Measurements from ENCODE around the gene RNGTT. TPM values are rescaled to one million over a fixed set of nuclear protein-coding genes. Genes with fewer than 3 reads are reported as not detected.

The RNGTT gene
- total RNA-seq, 2 experiments from 2014 or later, result 20.4 to 23.5 TPM

DNA sequence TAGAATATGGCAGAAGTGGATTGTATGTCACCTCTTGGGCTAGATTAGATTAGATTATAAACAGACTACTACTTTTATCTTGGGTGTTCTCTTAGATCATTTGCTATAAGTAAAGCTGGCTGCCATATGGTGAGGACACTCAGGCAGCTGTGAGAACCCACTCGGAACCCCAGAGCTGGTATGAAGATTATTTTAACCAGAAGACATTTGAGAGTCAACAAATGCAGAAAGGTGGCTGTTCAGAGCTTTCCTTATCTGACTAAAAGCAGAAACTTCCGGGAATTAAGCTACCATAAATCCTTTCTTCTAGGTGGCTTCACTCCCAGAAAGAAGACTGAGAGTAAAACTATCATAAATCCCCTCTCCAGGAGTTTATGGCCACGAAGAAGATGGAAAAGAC lies 91.9 kb downstream of the RNGTT start:
- ChIA-PET CTCF (interaction anchor here (0.5 to 2.8 kb wide), 13 partner anchors 8 to 1478 kb away, joined by 3 to 11 read pairs (median 5); partner anchors contain the start of gene RNGTT), POLR2A (interaction anchor here (0.5 to 0.9 kb wide), 2 partner anchors 92 to 288 kb away, joined by 3 read pairs; partner anchors contain the start of gene RNGTT)
- no peak for DNase-seq

DNA sequence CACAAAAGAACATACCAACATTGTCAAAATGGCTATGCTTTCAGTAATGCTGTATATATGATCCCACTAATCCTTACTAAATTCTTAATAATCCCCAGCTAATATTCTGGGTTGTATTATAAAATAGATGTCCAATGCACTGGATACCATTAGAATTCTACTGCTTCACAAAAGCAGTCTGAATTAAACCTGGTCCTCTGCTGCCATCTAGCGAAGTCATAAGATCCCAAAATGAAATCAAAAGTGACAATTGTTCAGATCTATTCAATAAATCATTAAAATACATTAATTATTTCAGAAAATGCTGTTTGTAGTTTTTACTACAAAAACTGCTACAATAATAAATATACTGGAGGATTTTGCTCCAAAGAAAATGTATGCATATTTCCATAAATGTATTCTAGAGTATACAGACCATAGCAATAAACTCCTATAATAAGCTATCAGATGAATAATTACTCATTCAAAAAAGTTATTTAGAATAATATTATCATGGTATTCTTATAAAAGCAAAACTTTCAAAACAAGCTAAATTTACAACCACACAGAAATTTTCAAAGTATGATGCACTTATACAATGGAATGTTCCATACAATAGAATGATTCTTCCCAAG lies 92.6 kb downstream of the RNGTT start:
- ChIA-PET POLR2A (interaction anchor here (0.9 kb wide), 1 partner anchor 93 kb away, joined by 3 read pairs; the partner anchor contains the start of gene RNGTT), CTCF (interaction anchor here (0.5 to 2.8 kb wide), 14 partner anchors 9 to 1478 kb away, joined by 3 to 11 read pairs (median 4); partner anchors contain the start of gene RNGTT)
- no peak for ATAC-seq
- DNase-seq, result peak; percentile 59
- Mint-ChIP-seq H3K27ac (no peak overlapping the region), H3K9me3 (ENCODE audit: insufficient read depth) (no peaks in the 10 kb centered on the region), H3K4me1 (ENCODE audit: low read depth) (peaks cover 9% of the 10 kb centered on the region), H3K36me3 (ENCODE audit: low read depth) (peaks cover 9% of the 10 kb centered on the region), H3K27me3 (ENCODE audit: low read depth) (no peaks in the 10 kb centered on the region), H3K4me3 (no peak overlapping the region)

More for the DNA sequence above, 91.9 kb downstream of the RNGTT start:
- ATAC-seq, result no peak
- H3K27me3 Mint-ChIP-seq (ENCODE audit: low read depth), result no peaks in the 10 kb centered on the region
- H3K4me1 Mint-ChIP-seq (ENCODE audit: low read depth), result peaks cover 4% of the 10 kb centered on the region
- H3K4me3 Mint-ChIP-seq, result no peak overlapping the region
- no peaks in the 10 kb centered on the region for H3K9me3 Mint-ChIP-seq (ENCODE audit: insufficient read depth)
- H3K36me3 Mint-ChIP-seq (ENCODE audit: low read depth), result peaks cover 4% of the 10 kb centered on the region
- no peak overlapping the region for H3K27ac Mint-ChIP-seq

DNA sequence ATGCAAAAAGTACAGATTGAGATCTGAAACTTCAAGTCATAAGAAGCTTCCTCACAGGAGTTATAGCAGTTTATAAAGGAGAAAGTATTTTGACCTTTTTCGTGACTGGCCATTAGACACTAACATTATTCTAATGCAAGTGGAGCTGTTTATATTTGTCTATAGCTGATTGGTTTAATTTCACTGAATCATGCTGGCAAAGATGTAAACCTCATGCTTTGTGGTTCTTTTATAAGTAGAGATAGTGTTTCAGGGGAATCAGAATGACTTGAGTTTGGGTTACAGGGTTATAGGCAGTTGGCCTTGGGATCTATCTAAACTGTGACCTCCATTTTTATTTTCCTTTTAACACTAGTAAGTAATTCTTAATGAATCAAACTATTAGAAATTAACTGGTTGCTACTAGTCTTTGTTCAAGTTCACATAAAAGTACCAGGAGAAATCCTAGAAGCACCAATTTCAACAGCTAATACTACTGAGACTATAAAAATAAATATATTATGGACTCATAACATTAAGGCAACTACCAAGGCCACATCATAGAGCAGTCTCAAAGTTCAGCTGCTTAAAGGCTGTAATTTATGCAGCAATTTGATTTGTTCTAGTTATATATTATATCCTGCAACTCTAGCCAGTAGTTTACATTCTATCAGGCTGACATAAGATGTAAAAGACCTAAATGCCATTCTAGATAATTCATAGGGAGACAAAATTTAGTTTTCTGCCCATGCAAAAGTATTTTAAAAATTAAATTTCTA lies 94.0 kb downstream of the RNGTT start:
- Mint-ChIP-seq H3K9me3 (ENCODE audit: insufficient read depth) (no peaks in the 10 kb centered on the region), H3K27ac (no peak overlapping the region), H3K4me3 (no peak overlapping the region), H3K36me3 (ENCODE audit: low read depth) (peaks cover 15% of the 10 kb centered on the region), H3K4me1 (ENCODE audit: low read depth) (peaks cover 14% of the 10 kb centered on the region), H3K27me3 (ENCODE audit: low read depth) (no peaks in the 10 kb centered on the region)
- DNase-seq, result no peak
- ChIA-PET POLR2A (no interaction called here), CTCF (interaction anchor here (0.7 to 2.8 kb wide), 5 partner anchors 30 to 1038 kb away, joined by 3 to 11 read pairs (median 4); no protein-coding TSS in a partner anchor)
- no peak for ATAC-seq

DNA sequence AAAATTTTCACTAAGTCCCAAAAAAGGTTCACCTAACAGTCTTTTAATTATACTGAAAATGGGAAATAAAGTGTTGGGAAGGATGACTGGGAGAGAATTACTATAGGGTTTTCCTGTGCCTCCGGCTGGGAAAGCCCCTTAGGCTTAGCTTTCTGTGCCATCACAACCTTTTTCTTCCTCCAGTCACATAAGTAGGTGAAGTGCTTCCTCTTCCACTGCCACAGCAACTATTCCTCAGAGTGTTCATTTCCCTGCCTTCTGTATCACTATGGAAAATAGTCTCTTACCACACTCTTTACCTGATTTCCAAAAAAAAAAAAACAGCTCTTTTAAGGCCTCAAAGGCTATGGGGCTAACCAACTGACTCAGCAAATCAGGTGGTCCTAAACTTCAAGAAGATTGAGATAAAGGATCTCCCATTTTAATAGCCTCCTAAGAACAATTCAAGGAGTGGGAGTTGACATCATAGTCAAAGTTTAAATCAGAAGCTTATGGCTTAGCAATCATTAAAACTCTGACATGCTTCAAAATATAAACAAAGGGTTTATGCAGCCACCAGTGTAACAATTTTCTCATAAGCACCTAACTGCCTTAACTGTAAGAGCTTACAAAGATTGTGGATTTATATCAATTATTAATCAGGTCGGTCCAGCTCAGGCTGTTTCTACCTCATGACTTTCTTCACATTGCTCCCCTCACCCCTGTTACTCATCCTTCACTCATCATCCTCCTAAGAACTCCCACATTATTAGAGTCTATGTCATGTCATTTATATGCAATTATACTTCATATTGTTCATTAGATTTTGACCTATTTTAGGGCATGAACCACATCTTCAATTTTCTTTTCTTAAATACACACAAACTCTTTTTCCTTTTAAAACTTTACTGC lies 95.3 kb downstream of the RNGTT start:
- no peaks in the 10 kb centered on the region for H3K27me3 Mint-ChIP-seq (ENCODE audit: low read depth)
- ChIA-PET POLR2A (no interaction called here), CTCF (interaction anchor here (1.1 to 2.1 kb wide), 4 partner anchors 9 to 937 kb away, joined by 3 to 7 read pairs (median 4); no protein-coding TSS in a partner anchor)
- H3K4me3 Mint-ChIP-seq, result no peak overlapping the region
- ATAC-seq, result no peak
- DNase-seq, result no peak
- peaks cover 20% of the 10 kb centered on the region for H3K36me3 Mint-ChIP-seq (ENCODE audit: low read depth)
- no peaks in the 10 kb centered on the region for H3K9me3 Mint-ChIP-seq (ENCODE audit: insufficient read depth)
- peaks cover 15% of the 10 kb centered on the region for H3K4me1 Mint-ChIP-seq (ENCODE audit: low read depth)
- no peak overlapping the region for H3K27ac Mint-ChIP-seq

DNA sequence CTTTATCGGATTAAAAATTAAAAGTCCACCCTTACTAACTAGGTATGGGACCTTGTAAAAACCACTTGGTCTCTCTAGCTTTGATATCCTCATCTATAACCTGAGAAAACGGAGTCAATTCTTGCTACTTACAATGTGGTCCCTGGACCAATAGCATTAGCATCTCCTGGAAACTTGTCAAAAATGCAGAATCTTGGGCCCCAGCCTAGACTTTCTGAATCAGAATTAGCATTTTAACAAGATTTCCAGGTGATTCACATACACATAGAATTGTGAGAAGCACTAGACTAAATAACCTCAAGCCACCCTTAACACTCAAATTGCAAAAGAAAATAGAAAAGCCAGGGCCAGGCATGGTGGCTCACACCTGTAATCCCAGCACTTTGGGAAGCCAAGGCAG lies 96.6 kb downstream of the RNGTT start:
- CTCF ChIA-PET, result interaction anchor here (1.1 to 2.1 kb wide), 3 partner anchors 10 to 936 kb away, joined by 3 to 7 read pairs (median 5); no protein-coding TSS in a partner anchor
- POLR2A ChIA-PET, result no interaction called here
- Mint-ChIP-seq H3K27me3 (ENCODE audit: low read depth) (no peaks in the 10 kb centered on the region), H3K9me3 (ENCODE audit: insufficient read depth) (no peaks in the 10 kb centered on the region), H3K36me3 (ENCODE audit: low read depth) (peaks cover 23% of the 10 kb centered on the region), H3K4me1 (ENCODE audit: low read depth) (peaks cover 15% of the 10 kb centered on the region), H3K27ac (no peak overlapping the region), H3K4me3 (no peak overlapping the region)
- DNase-seq (no peak), ATAC-seq (no peak)

DNA sequence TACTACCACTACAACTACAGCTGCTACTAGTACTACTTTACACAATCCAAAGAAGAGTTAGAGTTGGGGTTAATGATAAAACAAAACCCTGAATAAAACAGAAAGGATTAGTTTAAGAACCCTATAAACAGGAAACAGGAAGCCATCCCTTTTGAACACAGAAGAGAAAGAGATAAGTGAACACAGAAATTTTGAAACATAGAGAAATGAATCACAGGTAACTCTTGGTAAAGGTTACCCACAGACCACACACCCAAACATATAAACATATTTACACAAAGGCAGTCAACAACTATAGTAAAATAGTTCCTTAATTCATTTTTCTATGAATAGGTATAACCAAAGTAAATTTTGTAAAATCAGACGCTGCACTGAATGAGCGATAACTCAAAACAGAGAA lies 98.1 kb downstream of the RNGTT start:
- ChIA-PET POLR2A (interaction anchor here (0.6 kb wide), 1 partner anchor 698 kb away, joined by 3 read pairs; no protein-coding TSS in a partner anchor), CTCF (interaction anchor here (1.1 kb wide), 1 partner anchor 1472 kb away, joined by 3 read pairs; no protein-coding TSS in a partner anchor)
- H3K9me3 Mint-ChIP-seq (ENCODE audit: insufficient read depth), result no peaks in the 10 kb centered on the region
- H3K4me3 Mint-ChIP-seq, result no peak overlapping the region
- ATAC-seq, result no peak
- H3K36me3 Mint-ChIP-seq (ENCODE audit: low read depth), result peaks cover 23% of the 10 kb centered on the region
- peaks cover 15% of the 10 kb centered on the region for H3K4me1 Mint-ChIP-seq (ENCODE audit: low read depth)
- no peaks in the 10 kb centered on the region for H3K27me3 Mint-ChIP-seq (ENCODE audit: low read depth)
- DNase-seq, result no peak
- H3K27ac Mint-ChIP-seq, result no peak overlapping the region

DNA sequence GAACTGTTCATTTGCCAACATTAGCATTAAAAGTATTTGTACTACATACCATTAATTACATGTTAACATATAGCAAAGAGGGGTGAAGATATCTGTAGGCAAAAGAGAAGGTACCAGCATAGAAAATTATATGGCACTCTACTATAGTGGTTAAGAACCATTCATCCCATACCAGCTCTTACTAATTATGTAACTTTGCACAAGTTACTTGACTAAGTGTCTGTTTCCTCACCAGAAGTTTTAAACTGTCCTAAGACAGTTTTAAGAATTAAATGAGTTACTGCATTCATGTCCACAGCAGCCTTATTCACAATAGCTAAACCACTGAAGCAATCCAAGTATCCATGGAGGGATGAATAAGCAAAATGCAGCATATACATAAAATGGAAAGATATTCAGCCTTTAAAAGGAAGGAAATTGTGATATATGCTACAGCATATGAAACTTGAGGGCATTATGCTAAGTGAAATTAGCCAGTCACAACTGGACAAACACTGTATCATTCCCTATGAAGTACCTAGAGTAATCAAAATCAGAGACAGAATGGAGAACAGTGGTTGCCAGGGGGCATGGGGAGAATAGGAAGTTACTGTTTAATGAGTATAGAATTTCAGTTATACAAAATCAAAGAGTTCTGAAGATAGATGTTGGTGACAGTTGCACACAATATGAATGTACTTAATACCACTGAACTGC lies 98.9 kb downstream of the RNGTT start:
- no peak overlapping the region for H3K4me3 Mint-ChIP-seq
- no peak for DNase-seq
- H3K36me3 Mint-ChIP-seq (ENCODE audit: low read depth), result peaks cover 23% of the 10 kb centered on the region
- ChIA-PET POLR2A (no interaction called here), CTCF (interaction anchor here (0.8 to 1.1 kb wide), 2 partner anchors 1033 to 1471 kb away, joined by 3 read pairs; no protein-coding TSS in a partner anchor)
- no peak for ATAC-seq
- peaks cover 15% of the 10 kb centered on the region for H3K4me1 Mint-ChIP-seq (ENCODE audit: low read depth)
- no peaks in the 10 kb centered on the region for H3K27me3 Mint-ChIP-seq (ENCODE audit: low read depth)
- H3K27ac Mint-ChIP-seq, result no peak overlapping the region
- H3K9me3 Mint-ChIP-seq (ENCODE audit: insufficient read depth), result no peaks in the 10 kb centered on the region

DNA sequence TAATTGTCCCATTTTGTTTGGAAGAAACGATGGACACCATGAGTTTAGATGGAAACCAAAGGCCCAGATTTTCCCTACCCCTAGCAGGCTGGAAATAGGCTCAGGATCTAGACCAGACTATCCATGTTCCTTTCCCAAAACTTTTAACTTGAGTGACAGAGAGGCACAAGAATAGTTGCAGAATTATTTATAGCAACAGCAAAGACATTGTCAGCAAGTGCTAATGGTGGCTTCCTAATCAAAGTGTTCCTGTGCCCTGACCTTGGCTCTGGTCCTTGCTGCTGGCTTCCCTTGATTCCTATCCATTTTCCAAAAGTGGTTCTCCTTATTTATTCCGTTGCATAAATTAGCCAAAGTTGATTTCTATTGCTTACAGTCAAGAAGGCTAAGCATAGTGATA lies 103.1 kb downstream of the RNGTT start:
- no peaks in the 10 kb centered on the region for H3K9me3 Mint-ChIP-seq (ENCODE audit: insufficient read depth)
- H3K27ac Mint-ChIP-seq, result no peak overlapping the region

DNA sequence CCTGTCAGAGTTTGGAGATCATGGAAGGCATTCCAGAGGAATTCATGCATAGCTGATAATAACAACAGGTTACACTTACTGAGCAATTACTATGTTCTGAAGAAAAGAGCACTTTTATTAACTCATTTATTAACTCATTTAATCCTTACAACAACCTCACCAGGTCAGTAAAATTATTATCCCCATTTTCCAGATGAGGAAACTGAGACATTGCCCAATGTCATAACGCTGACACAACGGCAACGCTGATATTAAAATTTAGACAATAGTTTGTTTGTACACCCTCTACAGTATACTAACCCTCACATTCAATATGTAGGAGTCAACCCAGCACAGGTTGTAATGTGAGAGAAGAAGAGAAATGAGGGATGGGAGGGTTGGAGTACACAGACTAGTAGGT lies 105.0 kb downstream of the RNGTT start:
- no peak for ATAC-seq
- Mint-ChIP-seq H3K27ac (no peak overlapping the region), H3K4me1 (ENCODE audit: low read depth) (no peaks in the 10 kb centered on the region), H3K4me3 (no peak overlapping the region), H3K36me3 (ENCODE audit: low read depth) (peaks cover 6% of the 10 kb centered on the region), H3K27me3 (ENCODE audit: low read depth) (no peaks in the 10 kb centered on the region), H3K9me3 (ENCODE audit: insufficient read depth) (no peaks in the 10 kb centered on the region)
- CTCF ChIA-PET, result no interaction called here
- POLR2A ChIA-PET, result no interaction called here
- no peak for DNase-seq

More for the DNA sequence above, 103.1 kb downstream of the RNGTT start:
- DNase-seq, result no peak
- Mint-ChIP-seq H3K36me3 (ENCODE audit: low read depth) (peaks cover 15% of the 10 kb centered on the region), H3K4me1 (ENCODE audit: low read depth) (peaks cover 8% of the 10 kb centered on the region), H3K4me3 (no peak overlapping the region), H3K27me3 (ENCODE audit: low read depth) (no peaks in the 10 kb centered on the region)
- ChIA-PET CTCF (no interaction called here), POLR2A (no interaction called here)
- no peak for ATAC-seq

DNA sequence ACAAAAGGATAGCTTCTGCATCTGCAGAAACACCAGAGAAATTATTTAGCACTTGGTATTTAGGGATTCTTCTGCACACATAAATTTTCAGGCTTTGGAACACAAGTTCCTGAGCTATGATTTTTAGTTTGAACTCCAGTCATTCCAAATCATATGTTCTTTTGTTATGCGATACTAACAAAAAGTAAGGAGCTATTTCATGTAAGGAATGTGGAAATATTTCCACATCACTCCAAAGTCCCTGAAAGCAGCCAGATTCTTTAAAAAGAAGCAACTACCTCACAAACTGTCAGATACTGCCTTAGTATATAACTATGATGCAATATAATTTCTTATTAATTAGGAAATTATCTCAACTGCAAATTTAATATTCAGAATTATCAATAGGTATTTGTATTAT lies 106.9 kb downstream of the RNGTT start:
- Mint-ChIP-seq H3K9me3 (ENCODE audit: insufficient read depth) (no peaks in the 10 kb centered on the region), H3K27me3 (ENCODE audit: low read depth) (no peaks in the 10 kb centered on the region), H3K4me1 (ENCODE audit: low read depth) (no peaks in the 10 kb centered on the region), H3K27ac (no peak overlapping the region), H3K4me3 (no peak overlapping the region), H3K36me3 (ENCODE audit: low read depth) (peaks cover 2% of the 10 kb centered on the region)
- ChIA-PET CTCF (interaction anchor here (1.8 kb wide), 1 partner anchor 15 kb away, joined by 5 read pairs; no protein-coding TSS in a partner anchor), POLR2A (no interaction called here)
- ATAC-seq, result no peak
- DNase-seq, result no peak
